Kasumi-1 (cell line): ENCODE measurements around the gene TENT4A.

ENCODE experiments used
- DNase-seq, 2 experiments: peaks; one replicate each; lab custom pipeline; 2025; lab: John Stamatoyannopoulos, UW

TENT4A gene

DNA sequence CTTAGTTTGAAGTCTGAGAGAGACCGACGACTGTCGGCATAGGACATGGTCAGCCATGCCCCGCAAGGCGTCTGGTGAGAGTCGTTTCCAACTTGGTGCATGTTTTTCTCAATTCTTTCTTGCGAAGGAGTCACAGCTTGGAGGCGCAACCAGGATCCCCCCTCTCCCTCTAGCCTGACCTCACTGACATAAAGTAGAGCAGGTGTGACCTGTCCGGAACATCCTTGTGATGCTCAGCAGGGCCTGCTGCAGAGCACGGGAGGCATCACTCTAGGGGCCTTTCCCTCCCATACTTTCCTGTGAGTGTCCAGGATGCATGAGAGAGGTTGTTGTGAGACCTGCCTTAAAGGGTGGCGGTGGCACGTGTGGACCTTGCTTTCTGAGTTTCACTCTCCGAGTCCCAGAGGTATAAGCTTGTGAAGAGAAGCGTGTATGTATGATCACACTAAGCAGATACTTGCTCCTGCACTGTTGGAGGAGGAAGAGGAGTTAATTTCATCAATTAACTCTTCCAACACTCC, 5.0 kb downstream of the TENT4A start:
- DNase-seq = no peak

- DNase-seq = no peak
These were observed 5.5 kb downstream of the TENT4A start for GRCh38 chr5:6718718-6719117.

DNA sequence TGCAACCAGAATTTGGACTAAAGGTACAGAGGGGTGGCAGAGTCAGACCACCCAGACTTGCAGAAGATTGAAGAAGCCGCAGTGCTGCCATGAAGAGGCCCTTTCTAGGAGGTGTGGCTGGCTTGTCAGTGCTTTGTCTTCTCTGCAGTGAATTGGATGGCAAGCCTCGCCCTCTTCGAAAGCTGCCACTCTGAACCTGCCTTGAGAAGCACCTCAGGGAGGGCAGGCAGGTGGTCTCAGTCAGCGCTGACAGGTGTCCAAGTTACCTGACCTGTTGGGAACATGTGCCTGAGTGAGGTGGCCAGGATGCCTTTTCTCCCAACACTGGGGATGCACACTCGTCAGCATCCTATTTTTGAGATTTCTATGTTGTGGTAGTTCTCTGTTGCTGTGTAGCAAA, 6.2 kb downstream of the TENT4A start:
- no peak for DNase-seq

- DNase-seq = no peak
These were observed 6.8 kb downstream of the TENT4A start for GRCh38 chr5:6719896-6720560.

GRCh38 chr5:6720561-6720921, 7.3 kb downstream of the TENT4A start:
- no peak for DNase-seq

- no peak for DNase-seq
These were observed 8.2 kb downstream of the TENT4A start for GRCh38 chr5:6721442-6721841.

GRCh38 chr5:6722015-6722414, 8.8 kb downstream of the TENT4A start:
- DNase-seq = peak in 1 of 2 experiments; percentile 38

DNA sequence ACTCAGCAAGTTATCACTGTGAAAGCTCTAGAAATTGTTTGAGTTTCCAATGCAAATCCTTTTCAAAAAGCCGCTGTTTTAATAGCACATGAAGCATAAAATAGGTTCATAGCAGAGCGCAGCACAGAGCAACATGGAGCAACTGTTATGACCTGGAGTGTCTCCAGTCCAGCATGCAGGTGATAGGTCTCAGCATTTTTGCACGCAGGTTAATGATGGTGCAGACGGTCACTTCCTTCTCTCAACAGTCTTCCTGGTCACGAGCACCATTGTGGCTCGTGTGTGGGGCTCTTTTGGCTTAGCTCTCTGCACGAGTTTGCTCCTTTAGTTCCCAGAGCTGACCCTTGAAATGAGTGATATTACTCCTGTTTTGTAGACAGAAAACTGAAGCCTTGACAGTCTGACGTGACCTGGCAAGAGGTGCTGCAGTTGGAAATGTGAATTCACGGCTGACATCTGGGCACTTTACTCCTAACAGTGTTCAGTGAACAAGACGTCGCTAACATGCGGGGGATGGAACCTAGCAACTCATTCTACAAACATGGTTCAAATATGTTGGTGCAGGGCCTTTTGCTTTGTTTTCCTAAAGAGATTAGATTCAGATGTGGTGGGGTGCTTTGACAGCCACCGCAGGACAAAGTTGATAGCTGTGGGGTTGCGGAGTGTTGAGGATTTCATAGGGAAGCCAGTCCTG, 10.0 kb downstream of the TENT4A start:
- DNase-seq = no peak

DNA sequence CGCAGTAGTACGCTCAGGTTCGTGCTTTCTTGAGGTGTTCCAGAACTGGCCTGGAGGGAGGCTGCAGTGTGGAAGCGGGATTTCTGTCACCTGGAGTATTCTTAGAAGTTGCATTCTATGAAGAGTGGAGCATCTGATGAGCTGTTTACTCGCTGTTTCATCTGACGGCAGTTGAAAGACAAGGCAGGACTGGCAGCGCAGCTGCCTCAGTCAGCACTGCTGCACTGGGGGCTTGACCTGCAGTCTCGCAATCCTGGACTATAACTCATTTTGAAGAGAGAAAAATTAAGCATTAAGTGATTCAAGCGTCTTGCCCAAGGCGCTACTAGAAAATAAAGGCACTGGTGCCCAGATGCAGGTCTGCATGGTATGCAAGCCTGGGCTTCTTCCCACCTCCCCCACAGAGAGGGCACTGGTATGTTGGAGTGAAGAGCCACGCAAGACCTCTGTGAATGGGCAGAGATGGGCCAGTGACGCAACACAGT, 10.6 kb downstream of the TENT4A start:
- DNase-seq = no peak

GRCh38 chr5:6724321-6724929, 11.2 kb downstream of the TENT4A start:
- DNase-seq = no peak

- no peak for DNase-seq
These were observed 12.2 kb downstream of the TENT4A start for GRCh38 chr5:6725421-6725820.

DNA sequence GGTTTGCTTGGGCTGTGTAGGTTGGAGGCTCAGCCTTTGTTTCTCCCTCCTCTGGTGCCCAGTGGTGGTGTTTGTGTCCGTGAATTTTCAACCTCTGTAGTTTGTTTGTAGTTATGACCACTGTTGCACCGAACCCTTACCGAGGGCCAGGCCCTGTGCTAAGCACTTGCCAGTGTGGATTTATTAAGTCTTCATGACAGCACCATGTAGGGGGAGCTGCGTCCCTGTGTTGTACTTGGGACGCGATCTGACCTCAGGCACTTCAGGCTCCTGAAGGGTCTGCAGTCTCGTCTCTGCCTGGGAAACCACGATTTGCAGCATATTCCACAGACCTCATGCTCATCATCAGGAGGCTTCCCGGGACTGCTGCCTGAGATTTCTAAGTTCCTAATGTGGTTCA, 12.8 kb downstream of the TENT4A start:
- DNase-seq = no peak

DNA sequence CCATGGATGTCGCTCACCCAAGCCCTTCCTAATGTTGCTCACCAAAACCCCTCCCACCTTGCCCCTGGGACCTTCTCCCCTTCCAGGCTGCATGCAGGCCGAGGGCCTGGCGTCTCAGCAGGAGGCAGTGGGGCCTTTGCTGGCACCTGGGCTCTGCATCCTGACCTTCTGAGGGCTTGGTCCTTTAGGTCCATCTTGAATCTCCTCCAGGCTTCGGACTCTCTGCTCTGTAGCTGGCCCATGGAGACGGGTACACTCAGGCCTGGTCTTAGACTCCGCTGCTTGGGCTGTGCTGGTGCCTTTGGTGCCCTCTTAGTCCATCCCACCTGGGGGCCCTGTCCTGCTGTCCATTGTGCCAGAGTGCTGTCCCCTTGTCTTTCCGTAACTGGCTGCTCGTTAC, 14.0 kb downstream of the TENT4A start:
- no peak for DNase-seq

DNA sequence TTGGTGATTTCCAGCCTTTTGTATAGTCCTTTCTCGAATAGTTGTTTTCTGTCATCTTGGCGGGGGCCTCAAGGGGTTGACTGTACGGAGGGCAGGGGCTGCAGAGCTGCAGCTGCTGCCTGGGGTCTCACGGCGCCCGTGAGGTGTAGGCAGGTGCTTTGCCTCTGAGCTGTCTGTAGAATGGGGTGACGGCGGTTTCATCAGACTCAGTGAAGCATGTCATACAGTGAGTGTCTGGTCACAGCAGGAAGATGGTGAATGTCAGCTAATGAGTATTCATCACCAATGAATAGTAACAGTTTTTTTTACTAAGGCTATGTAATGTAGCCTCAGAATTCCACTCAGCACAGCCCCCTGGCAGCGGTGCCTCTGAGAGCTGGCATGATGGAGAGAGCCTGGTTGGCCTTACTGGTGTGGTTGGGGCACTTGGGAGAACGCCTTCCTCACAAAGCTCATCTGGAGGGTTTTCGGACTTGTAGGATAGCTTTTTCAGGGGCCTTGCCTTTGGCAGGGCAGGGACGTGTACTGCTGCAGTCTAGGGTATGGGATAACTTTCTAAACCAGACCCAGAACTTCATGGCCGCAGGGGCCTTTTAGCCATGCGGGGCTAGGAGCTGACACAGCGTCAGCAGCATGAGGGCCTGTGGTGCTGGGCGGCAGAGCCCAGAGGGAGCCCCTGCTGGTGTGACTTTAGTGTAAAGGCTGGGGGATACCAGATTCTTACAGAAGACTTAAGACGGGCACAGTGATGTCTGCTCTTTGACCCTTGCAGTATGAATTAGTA, 15.0 kb downstream of the TENT4A start:
- no peak for DNase-seq

DNA sequence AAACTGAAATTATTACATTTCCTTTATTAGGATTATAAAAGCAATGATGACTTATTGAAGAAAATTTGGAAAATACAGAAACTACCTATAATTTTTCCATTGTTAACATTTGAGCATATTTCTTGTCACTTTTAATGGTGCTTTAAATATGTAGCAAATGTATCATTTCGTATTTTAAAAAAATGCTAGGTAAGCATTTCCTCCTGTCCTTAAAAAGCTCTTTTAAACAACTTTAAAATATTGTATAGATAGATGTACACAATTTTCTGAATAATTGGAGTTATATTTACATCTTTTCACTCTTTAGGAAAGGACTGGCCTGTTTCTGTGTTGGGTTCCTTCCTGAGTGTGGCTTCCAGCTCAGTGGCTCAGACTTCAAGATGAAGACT, 15.6 kb downstream of the TENT4A start:
- no peak for DNase-seq

DNA sequence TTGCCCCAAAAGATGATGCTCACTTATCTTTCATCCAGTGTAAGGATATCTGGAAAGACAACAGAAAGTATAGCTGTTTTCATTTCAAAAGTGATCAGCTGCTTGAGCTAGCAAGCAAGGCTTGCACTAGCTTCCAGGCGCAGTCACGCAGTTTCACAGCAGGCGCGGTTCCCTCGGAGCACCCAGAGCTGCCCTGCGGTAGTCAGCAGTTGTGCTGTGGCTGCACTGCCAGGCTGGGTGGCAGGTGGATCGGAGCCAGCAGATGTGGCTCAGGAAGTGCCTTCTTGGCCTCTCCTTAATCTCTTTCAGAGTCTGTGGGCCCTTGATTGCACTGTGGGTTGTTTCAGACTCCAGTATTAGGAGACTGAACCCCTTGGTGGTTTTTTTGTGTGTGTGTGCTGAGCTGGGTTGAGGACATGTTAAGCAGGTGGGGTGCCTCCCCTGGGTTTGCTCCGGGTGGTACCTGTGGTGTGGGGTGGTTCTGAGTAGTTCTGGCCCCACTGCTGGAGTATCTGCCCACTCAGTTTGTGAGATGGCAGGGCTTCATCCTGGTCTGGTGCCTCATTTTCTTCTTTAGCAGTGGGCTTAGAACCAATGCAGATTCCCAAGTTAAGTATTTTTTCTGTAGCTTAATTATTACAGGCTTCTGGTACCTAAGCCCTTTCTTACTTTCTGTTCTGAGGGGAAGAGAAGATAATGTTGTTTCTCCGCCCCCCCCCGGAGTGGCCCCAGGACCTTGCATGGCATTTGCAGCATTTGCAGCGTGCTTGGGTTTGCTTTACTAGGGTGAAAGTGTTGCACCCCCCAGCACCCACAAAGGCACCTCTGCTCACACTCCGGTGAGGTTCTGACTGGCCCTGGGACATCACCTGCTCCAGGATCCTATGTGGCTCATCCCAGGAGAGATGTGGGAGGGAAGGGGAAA, 16.4 kb downstream of the TENT4A start:
- peak; percentile 29 to 59 for DNase-seq

GRCh38 chr5:6730407-6730806, 17.2 kb downstream of the TENT4A start:
- no peak for DNase-seq

DNA sequence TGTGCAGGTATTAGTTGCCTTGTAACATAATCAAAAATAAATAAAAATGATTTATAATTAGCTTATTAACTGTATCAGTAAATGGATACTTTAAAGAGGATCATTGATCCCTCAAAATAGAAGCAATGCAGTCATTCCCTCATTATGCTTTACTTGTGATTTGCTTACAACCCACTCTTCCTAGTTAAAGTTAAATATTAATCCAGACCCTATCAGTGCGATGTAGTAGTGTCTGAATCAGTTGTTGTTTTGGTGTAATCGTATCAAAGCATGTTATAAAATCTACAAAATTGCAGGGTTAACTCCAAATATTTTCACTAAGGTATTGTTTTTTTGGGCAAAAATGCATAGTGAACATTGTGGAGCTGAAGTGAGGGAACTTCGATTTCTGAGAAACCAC, 17.6 kb downstream of the TENT4A start:
- DNase-seq = no peak

DNA sequence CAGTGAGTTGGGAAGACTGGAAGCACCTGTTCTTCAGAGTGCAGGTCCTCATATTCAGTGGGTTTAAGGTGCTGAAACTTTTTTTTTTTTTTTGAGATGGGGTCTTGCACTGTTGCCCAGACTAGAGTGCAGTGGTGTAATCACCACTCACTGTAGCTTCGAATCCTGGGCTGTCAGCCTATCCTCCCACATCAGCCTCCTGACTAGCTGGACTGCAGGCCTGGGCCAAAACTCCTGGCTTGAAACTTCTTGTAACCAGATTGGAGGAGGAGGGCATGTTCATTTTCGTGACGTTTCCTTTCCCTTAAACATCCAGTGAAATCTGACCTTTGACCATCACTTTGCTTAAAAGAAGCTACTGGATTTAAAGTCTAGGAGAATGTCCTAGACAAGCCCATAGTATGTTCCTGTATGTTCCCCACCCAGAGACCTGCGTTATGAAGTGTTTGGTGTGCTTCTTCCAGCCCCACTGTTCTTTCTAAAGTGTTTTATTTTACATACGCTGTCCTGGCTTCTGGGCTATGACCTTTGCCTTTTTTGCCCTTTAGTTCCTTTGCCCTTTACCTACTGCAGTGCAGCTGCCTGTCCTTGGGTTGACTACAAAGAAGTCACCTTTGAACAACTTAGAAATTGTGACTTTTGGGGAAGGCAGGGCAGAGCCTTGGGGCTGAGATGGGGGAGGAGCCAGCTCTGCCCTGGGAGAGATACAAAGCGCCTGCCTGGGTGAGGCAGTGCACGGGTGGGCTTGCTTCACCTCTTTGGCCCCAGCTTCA, 18.4 kb downstream of the TENT4A start:
- no peak for DNase-seq

DNA sequence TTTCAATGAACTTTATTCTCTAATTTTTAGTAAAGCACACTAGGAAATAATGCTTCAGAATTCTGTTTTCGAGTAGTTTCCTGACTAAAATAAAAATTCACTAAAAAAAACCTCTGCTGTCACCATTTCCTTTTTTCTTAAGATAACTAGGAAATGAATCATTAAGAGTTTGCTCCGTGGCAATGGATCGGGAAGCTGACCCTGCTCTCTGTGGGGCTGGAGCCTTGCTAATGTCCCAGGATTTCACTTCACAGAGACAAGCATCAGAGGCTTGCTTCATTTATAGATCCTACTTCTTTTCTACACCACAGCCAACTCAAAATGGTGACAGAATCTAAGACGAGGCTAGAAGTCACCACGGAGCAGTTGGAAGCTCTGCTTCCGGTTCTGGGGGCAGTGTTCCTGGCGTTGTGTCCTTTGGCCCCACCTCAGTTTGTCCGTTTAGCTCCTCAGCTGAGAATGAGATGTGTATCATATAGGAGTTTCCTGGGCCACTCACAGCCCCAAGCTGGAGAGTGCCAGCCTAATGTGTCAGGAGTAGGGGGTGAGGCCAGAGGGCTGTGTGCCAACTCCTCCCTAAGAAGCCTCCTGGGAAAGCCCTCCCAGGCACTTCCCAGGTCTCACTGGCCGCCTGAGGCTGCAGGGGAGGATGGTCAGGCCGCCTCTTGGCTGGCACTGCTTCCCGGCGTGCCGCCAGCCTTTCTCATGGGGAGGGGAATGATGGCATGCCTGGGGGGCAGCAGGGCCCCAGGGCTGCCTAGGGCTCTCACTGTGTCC, 19.6 kb downstream of the TENT4A start:
- DNase-seq = peak; percentile 28 to 39
